Neural cell (in vitro differentiated cells): ENCODE measurements around the gene BCAN. TPM values are rescaled to one million over a fixed set of nuclear protein-coding genes. Genes with fewer than 3 reads are reported as not detected.

Source experiments
- H2AFZ ChIP-seq: fragments of 200-600, 300-800 bp; sonication (generic), shearing (Covaris generic); 2 replicates; pipeline ENCODE4 v1.6.0; 2014; ENCODE audit warnings: low read depth, mild to moderate bottlenecking, antibody characterized with exemption, low read length, moderate library complexity
- H3F3A ChIP-seq: fragments of 200-600 bp; shearing (Covaris generic); 2 replicates; pipeline ENCODE4 v1.6.1; 2016; ENCODE audit warnings: mild to moderate bottlenecking, moderate library complexity, mixed read lengths, antibody characterized with exemption, low read length; ENCODE audit not compliant: insufficient read depth, poor library complexity, severe bottlenecking
- H3K27ac ChIP-seq: fragments of 200-600, 300-800 bp; sonication (generic), shearing (Covaris generic); 2 replicates; pipeline ENCODE4 v1.5.1; 2014; ENCODE audit warnings: mild to moderate bottlenecking, low read length, moderate library complexity
- H3K27me3 ChIP-seq: fragments of 300-800, 200-600 bp; sonication (generic), shearing (Covaris generic); 2 replicates; pipeline ENCODE4 v1.6.0; 2014; ENCODE audit warnings: mild to moderate bottlenecking, low read depth, low read length, moderate library complexity; ENCODE audit not compliant: insufficient read depth
- H3K36me3 ChIP-seq: fragments of 300-800, 200-600 bp; sonication (generic), shearing (Covaris generic); 2 replicates; pipeline ENCODE4 v1.5.1; 2014; ENCODE audit warnings: mild to moderate bottlenecking, antibody characterized with exemption, low read length, moderate library complexity; ENCODE audit not compliant: insufficient read depth
- H3K4me2 ChIP-seq: fragments of 300-800, 200-600 bp; sonication (generic), shearing (Covaris generic); 2 replicates; pipeline ENCODE4 v1.6.0; 2014; ENCODE audit warnings: mild to moderate bottlenecking, low read length
- H3K4me3 ChIP-seq: fragments of 300-800, 200-600 bp; sonication (generic), shearing (Covaris generic); 2 replicates; pipeline ENCODE4 v1.5.1; 2014; ENCODE audit warnings: mild to moderate bottlenecking, low read length, moderate library complexity
- H3K79me2 ChIP-seq: fragments of 200-600 bp; shearing (Covaris generic); replicated peaks from 2 replicates; pipeline ENCODE4 v1.6.0; 2014; ENCODE audit warnings: mild to moderate bottlenecking, low read length, moderate library complexity; ENCODE audit not compliant: insufficient read depth
- H3K9ac ChIP-seq: fragments of 300-800, 200-600 bp; sonication (generic), shearing (Covaris generic); 2 replicates; pipeline ENCODE4 v1.6.1; 2016; ENCODE audit warnings: mild to moderate bottlenecking, low read length, mixed read lengths
- H3K9me2 ChIP-seq: fragments of 200-600 bp; shearing (Covaris generic); 2 replicates; pipeline ENCODE4 v1.6.1; 2016; ENCODE audit warnings: mild to moderate bottlenecking, low read length, mixed read lengths; ENCODE audit not compliant: insufficient read depth
- H3K9me3 ChIP-seq: fragments of 200-600, 300-800 bp; sonication (generic), shearing (Covaris generic); 2 replicates; pipeline ENCODE4 v1.6.1; 2016; ENCODE audit warnings: mild to moderate bottlenecking, mixed run types, low read length, moderate library complexity, mixed read lengths
- H4K20me1 ChIP-seq: fragments of 200-600 bp; shearing (Covaris generic); 2 replicates; pipeline ENCODE4 v1.6.1; 2016; ENCODE audit warnings: mild to moderate bottlenecking, mixed run types; ENCODE audit not compliant: insufficient read depth
- CTCF ChIP-seq: fragments of 450-650 bp; IDR thresholded peaks from 2 replicates; pipeline ENCODE4 v1.5.1; 2014; ENCODE audit warnings: antibody characterized with exemption, mild to moderate bottlenecking, moderate library complexity; ENCODE audit not compliant: poor library complexity, severe bottlenecking
- EP300 ChIP-seq: fragments of 450-650 bp; conservative IDR thresholded peaks from 2 replicates; pipeline ENCODE4 v1.6.1; 2014; ENCODE audit warnings: antibody characterized with exemption, mild to moderate bottlenecking, moderate library complexity; ENCODE audit not compliant: poor library complexity, severe bottlenecking
- EZH2 ChIP-seq: fragments of 200-600, 300-800 bp; shearing (Covaris generic), sonication (generic); IDR thresholded peaks from 2 replicates; pipeline ENCODE4 v1.6.1; 2014; ENCODE audit warnings: antibody characterized with exemption, low read length, borderline replicate concordance, mild to moderate bottlenecking; ENCODE audit not compliant: insufficient read depth, poor library complexity, severe bottlenecking
- MXI1 ChIP-seq: fragments of 450-650 bp; conservative IDR thresholded peaks from 2 replicates; pipeline ENCODE4 v1.6.1; 2014; ENCODE audit warnings: antibody characterized with exemption, mild to moderate bottlenecking; ENCODE audit not compliant: poor library complexity, severe bottlenecking
- POLR2AphosphoS5 ChIP-seq: IDR thresholded peaks from 2 replicates; pipeline ENCODE4 v1.6.1; 2012
- RAD21 ChIP-seq: fragments of 450-650 bp; conservative IDR thresholded peaks from 2 replicates; pipeline ENCODE4 v1.6.1; 2014; ENCODE audit warnings: antibody characterized with exemption, mild to moderate bottlenecking, moderate library complexity
- SMC3 ChIP-seq: fragments of 450-650 bp; conservative IDR thresholded peaks from 2 replicates; pipeline ENCODE4 v1.6.1; 2014; ENCODE audit warnings: antibody characterized with exemption, mild to moderate bottlenecking, moderate library complexity; ENCODE audit not compliant: poor library complexity
- TAF1 ChIP-seq: IDR thresholded peaks from 2 replicates; pipeline ENCODE4 v1.6.1; 2012; ENCODE audit warnings: low read depth
- polyA plus RNA-seq: library from polyadenylated mRNA; depleted of rRNA; stranded (reverse); fragments of >200 nt; gene quantifications from 2 replicates; pipeline ENCODE4 v1.2.3, GENCODE V29; 2014
- TF ChIP-seq, protein P1 (sequence below): IDR thresholded peaks from 2 replicates; pipeline ENCODE4 v1.6.1; 2012; ENCODE audit warnings: borderline replicate concordance

BCAN gene
- polyA plus RNA-seq, 1 donor from 2014 or later: not detected

DNA sequence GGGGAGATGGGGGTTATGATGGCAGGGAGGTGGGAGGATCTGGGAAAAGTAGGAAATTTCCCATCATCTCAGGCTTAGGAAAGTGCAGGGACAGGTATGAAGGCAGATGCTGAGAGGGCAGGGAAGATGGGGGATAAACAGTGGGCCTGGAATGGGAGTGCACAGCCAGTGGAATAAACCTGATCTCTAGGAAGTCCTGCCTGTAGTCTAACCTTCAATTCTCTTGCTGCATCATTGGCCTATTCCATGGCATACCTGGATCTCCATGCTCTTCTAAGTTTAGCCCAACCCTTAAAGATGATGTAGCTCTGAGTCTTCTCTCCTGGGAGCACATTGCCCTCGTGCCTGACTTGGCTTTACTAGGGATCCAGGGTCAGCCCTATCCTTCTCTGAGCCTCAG is 2.7 kb downstream of the BCAN start:
- Histone ChIP-seq H3K9me2 (no peaks in the 10 kb centered on the region), H3K27ac (no peak overlapping the region), H2AFZ (no peak overlapping the region), H3K27me3 (peaks cover 52% of the 10 kb centered on the region), H3K9ac (no peak overlapping the region), H3K9me3 (no peaks in the 10 kb centered on the region), H4K20me1 (no peaks in the 10 kb centered on the region), H3F3A (no peaks in the 10 kb centered on the region), H3K4me2 (no peak overlapping the region), H3K4me3 (no peak overlapping the region), H3K79me2 (no peaks in the 10 kb centered on the region), H3K36me3 (no peaks in the 10 kb centered on the region)
- no peak for TF ChIP-seq MXI1
- no peak for TF ChIP-seq EZH2
- TF ChIP-seq EP300: no peak
- no peak for TF ChIP-seq CTCF
- TF ChIP-seq SMC3: no peak
- no peak for TF ChIP-seq RAD21
- no peak for TF ChIP-seq POLR2AphosphoS5

- no peaks in the 10 kb centered on the region for H3K9me2 ChIP-seq
- no peaks in the 10 kb centered on the region for H3K9me3 ChIP-seq
- no peak for TF ChIP-seq POLR2AphosphoS5
- TF ChIP-seq MXI1: no peak
- no peak for TF ChIP-seq SMC3
- no peak for TF ChIP-seq CTCF
- TF ChIP-seq EP300: no peak
- TF ChIP-seq, protein P1, sequence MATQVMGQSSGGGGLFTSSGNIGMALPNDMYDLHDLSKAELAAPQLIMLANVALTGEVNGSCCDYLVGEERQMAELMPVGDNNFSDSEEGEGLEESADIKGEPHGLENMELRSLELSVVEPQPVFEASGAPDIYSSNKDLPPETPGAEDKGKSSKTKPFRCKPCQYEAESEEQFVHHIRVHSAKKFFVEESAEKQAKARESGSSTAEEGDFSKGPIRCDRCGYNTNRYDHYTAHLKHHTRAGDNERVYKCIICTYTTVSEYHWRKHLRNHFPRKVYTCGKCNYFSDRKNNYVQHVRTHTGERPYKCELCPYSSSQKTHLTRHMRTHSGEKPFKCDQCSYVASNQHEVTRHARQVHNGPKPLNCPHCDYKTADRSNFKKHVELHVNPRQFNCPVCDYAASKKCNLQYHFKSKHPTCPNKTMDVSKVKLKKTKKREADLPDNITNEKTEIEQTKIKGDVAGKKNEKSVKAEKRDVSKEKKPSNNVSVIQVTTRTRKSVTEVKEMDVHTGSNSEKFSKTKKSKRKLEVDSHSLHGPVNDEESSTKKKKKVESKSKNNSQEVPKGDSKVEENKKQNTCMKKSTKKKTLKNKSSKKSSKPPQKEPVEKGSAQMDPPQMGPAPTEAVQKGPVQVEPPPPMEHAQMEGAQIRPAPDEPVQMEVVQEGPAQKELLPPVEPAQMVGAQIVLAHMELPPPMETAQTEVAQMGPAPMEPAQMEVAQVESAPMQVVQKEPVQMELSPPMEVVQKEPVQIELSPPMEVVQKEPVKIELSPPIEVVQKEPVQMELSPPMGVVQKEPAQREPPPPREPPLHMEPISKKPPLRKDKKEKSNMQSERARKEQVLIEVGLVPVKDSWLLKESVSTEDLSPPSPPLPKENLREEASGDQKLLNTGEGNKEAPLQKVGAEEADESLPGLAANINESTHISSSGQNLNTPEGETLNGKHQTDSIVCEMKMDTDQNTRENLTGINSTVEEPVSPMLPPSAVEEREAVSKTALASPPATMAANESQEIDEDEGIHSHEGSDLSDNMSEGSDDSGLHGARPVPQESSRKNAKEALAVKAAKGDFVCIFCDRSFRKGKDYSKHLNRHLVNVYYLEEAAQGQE: no peak
- no peak for TF ChIP-seq RAD21
- no peak for TF ChIP-seq TAF1
- TF ChIP-seq EZH2: no peak
- H3K4me3 ChIP-seq: no peak overlapping the region
- no peaks in the 10 kb centered on the region for H3K36me3 ChIP-seq
- no peak overlapping the region for H3K4me2 ChIP-seq
- H3K9ac ChIP-seq: no peak overlapping the region
- H3K79me2 ChIP-seq: no peaks in the 10 kb centered on the region
- no peaks in the 10 kb centered on the region for H4K20me1 ChIP-seq
- H3K27me3 ChIP-seq: peaks cover 53% of the 10 kb centered on the region
- H3K27ac ChIP-seq: no peak overlapping the region
- H3F3A ChIP-seq: no peaks in the 10 kb centered on the region
- no peak overlapping the region for H2AFZ ChIP-seq
Observed at GRCh38 chr1:156645056-156645455, 3.1 kb downstream of the BCAN start.
